ENCODE results near the gene SLC11A1.

Gene SLC11A1

GRCh38 chr2:218367415-218368149 lies 14.5 kb upstream of the SLC11A1 start:
- H3K9ac ChIP-seq (ENCODE audit: low read length): peak overlapping the region; percentile 61
- 0 out of 2 replicates have a peak, but pooled peaks cover 3% of the 10 kb centered on the region for H3K4me1 ChIP-seq (ENCODE audit: control insufficient read depth, insufficient read depth, low read length)
- H3K4me3 ChIP-seq (ENCODE audit: low read depth, low read length): peak overlapping the region; percentile 68
- H3K9me3 ChIP-seq (ENCODE audit: control insufficient read depth, insufficient read depth, low read depth, low read length): peaks cover 5% of the 10 kb centered on the region
- no peaks in the 10 kb centered on the region for H3K27me3 ChIP-seq (ENCODE audit: control insufficient read depth, insufficient read depth, low read length)
- H3K36me3 ChIP-seq (ENCODE audit: control insufficient read depth, insufficient read depth, low read length): no peaks in the 10 kb centered on the region
- no peak overlapping the region for H3K27ac ChIP-seq (ENCODE audit: low read depth, low read length)

- Histone ChIP-seq H3K4me1 (ENCODE audit: control insufficient read depth, insufficient read depth, low read length) (0 out of 2 replicates have a peak, but pooled peaks cover 3% of the 10 kb centered on the region), H3K36me3 (ENCODE audit: control insufficient read depth, insufficient read depth, low read length) (no peaks in the 10 kb centered on the region), H3K9ac (ENCODE audit: low read length) (peak overlapping the region; percentile 30), H3K27me3 (ENCODE audit: control insufficient read depth, insufficient read depth, low read length) (no peaks in the 10 kb centered on the region), H3K9me3 (ENCODE audit: control insufficient read depth, insufficient read depth, low read depth, low read length) (peaks cover 5% of the 10 kb centered on the region), H3K4me3 (ENCODE audit: low read depth, low read length) (peak overlapping the region; percentile 68), H3K27ac (ENCODE audit: low read depth, low read length) (no peak overlapping the region)
These were observed 13.9 kb upstream of the SLC11A1 start for GRCh38 chr2:218368150-218368528.

- Histone ChIP-seq H3K4me1 (ENCODE audit: control insufficient read depth, insufficient read depth, low read length) (0 out of 2 replicates have a peak, but pooled peaks cover 3% of the 10 kb centered on the region), H3K36me3 (ENCODE audit: control insufficient read depth, insufficient read depth, low read length) (no peaks in the 10 kb centered on the region), H3K27ac (ENCODE audit: low read depth, low read length) (no peak overlapping the region), H3K9ac (ENCODE audit: low read length) (no peak overlapping the region), H3K27me3 (ENCODE audit: control insufficient read depth, insufficient read depth, low read length) (no peaks in the 10 kb centered on the region), H3K4me3 (ENCODE audit: low read depth, low read length) (peak overlapping the region; percentile 39), H3K9me3 (ENCODE audit: control insufficient read depth, insufficient read depth, low read depth, low read length) (peaks cover 5% of the 10 kb centered on the region)
These were observed 13.4 kb upstream of the SLC11A1 start for GRCh38 chr2:218368621-218369153.

GRCh38 chr2:218369330-218369729 lies 12.7 kb upstream of the SLC11A1 start:
- no peak overlapping the region for H3K4me3 ChIP-seq (ENCODE audit: low read depth, low read length)
- 0 out of 2 replicates have a peak, but pooled peaks cover 3% of the 10 kb centered on the region for H3K4me1 ChIP-seq (ENCODE audit: control insufficient read depth, insufficient read depth, low read length)
- H3K27me3 ChIP-seq (ENCODE audit: control insufficient read depth, insufficient read depth, low read length): no peaks in the 10 kb centered on the region
- no peaks in the 10 kb centered on the region for H3K36me3 ChIP-seq (ENCODE audit: control insufficient read depth, insufficient read depth, low read length)
- no peak overlapping the region for H3K9ac ChIP-seq (ENCODE audit: low read length)
- H3K9me3 ChIP-seq (ENCODE audit: control insufficient read depth, insufficient read depth, low read depth, low read length): peaks cover 5% of the 10 kb centered on the region
- H3K27ac ChIP-seq (ENCODE audit: low read depth, low read length): no peak overlapping the region

GRCh38 chr2:218370410-218371063 lies 11.5 kb upstream of the SLC11A1 start:
- Histone ChIP-seq H3K9me3 (ENCODE audit: control insufficient read depth, insufficient read depth, low read depth, low read length) (peaks cover 5% of the 10 kb centered on the region), H3K27ac (ENCODE audit: low read depth, low read length) (no peak overlapping the region)

GRCh38 chr2:218371983-218372350 lies 10.1 kb upstream of the SLC11A1 start:
- Histone ChIP-seq H3K9me3 (ENCODE audit: control insufficient read depth, insufficient read depth, low read depth, low read length) (no peaks in the 10 kb centered on the region), H3K4me3 (ENCODE audit: low read depth, low read length) (no peak overlapping the region), H3K9ac (ENCODE audit: low read length) (no peak overlapping the region), H3K4me1 (ENCODE audit: control insufficient read depth, insufficient read depth, low read length) (0 out of 2 replicates have a peak, but pooled peaks cover 3% of the 10 kb centered on the region), H3K27me3 (ENCODE audit: control insufficient read depth, insufficient read depth, low read length) (no peaks in the 10 kb centered on the region), H3K36me3 (ENCODE audit: control insufficient read depth, insufficient read depth, low read length) (no peaks in the 10 kb centered on the region), H3K27ac (ENCODE audit: low read depth, low read length) (no peak overlapping the region)

More at GRCh38 chr2:218370410-218371063, 11.5 kb upstream of the SLC11A1 start:
- H3K36me3 ChIP-seq (ENCODE audit: control insufficient read depth, insufficient read depth, low read length): no peaks in the 10 kb centered on the region
- H3K27me3 ChIP-seq (ENCODE audit: control insufficient read depth, insufficient read depth, low read length): no peaks in the 10 kb centered on the region
- H3K4me3 ChIP-seq (ENCODE audit: low read depth, low read length): no peak overlapping the region
- H3K9ac ChIP-seq (ENCODE audit: low read length): no peak overlapping the region
- H3K4me1 ChIP-seq (ENCODE audit: control insufficient read depth, insufficient read depth, low read length): 0 out of 2 replicates have a peak, but pooled peaks cover 3% of the 10 kb centered on the region

- H3K27ac ChIP-seq (ENCODE audit: low read depth, low read length): no peak overlapping the region
- H3K9me3 ChIP-seq (ENCODE audit: control insufficient read depth, insufficient read depth, low read depth, low read length): no peaks in the 10 kb centered on the region
- H3K9ac ChIP-seq (ENCODE audit: low read length): no peak overlapping the region
- no peak overlapping the region for H3K4me3 ChIP-seq (ENCODE audit: low read depth, low read length)
- H3K36me3 ChIP-seq (ENCODE audit: control insufficient read depth, insufficient read depth, low read length): no peaks in the 10 kb centered on the region
- H3K27me3 ChIP-seq (ENCODE audit: control insufficient read depth, insufficient read depth, low read length): no peaks in the 10 kb centered on the region
- no peaks in the 10 kb centered on the region for H3K4me1 ChIP-seq (ENCODE audit: control insufficient read depth, insufficient read depth, low read length)
These were observed 7.3 kb upstream of the SLC11A1 start for GRCh38 chr2:218374795-218375194.

GRCh38 chr2:218375212-218375611 lies 6.9 kb upstream of the SLC11A1 start:
- Histone ChIP-seq H3K27ac (ENCODE audit: low read depth, low read length) (no peak overlapping the region), H3K36me3 (ENCODE audit: control insufficient read depth, insufficient read depth, low read length) (no peaks in the 10 kb centered on the region), H3K4me1 (ENCODE audit: control insufficient read depth, insufficient read depth, low read length) (no peaks in the 10 kb centered on the region), H3K9me3 (ENCODE audit: control insufficient read depth, insufficient read depth, low read depth, low read length) (no peaks in the 10 kb centered on the region), H3K4me3 (ENCODE audit: low read depth, low read length) (no peak overlapping the region), H3K27me3 (ENCODE audit: control insufficient read depth, insufficient read depth, low read length) (no peaks in the 10 kb centered on the region), H3K9ac (ENCODE audit: low read length) (no peak overlapping the region)

GRCh38 chr2:218378053-218378452 lies 4.0 kb upstream of the SLC11A1 start:
- Histone ChIP-seq H3K9ac (ENCODE audit: low read length) (no peak overlapping the region), H3K4me3 (ENCODE audit: low read depth, low read length) (no peak overlapping the region), H3K27me3 (ENCODE audit: control insufficient read depth, insufficient read depth, low read length) (peaks cover 7% of the 10 kb centered on the region; the same call in 1 of the 2 replicates), H3K4me1 (ENCODE audit: control insufficient read depth, insufficient read depth, low read length) (no peaks in the 10 kb centered on the region), H3K27ac (ENCODE audit: low read depth, low read length) (no peak overlapping the region), H3K9me3 (ENCODE audit: control insufficient read depth, insufficient read depth, low read depth, low read length) (no peaks in the 10 kb centered on the region), H3K36me3 (ENCODE audit: control insufficient read depth, insufficient read depth, low read length) (no peaks in the 10 kb centered on the region)

- H3K27me3 ChIP-seq (ENCODE audit: control insufficient read depth, insufficient read depth, low read length): peaks cover 33% of the 10 kb centered on the region
- no peak overlapping the region for H3K4me3 ChIP-seq (ENCODE audit: low read depth, low read length)
- no peaks in the 10 kb centered on the region for H3K36me3 ChIP-seq (ENCODE audit: control insufficient read depth, insufficient read depth, low read length)
- no peak overlapping the region for H3K9ac ChIP-seq (ENCODE audit: low read length)
- no peaks in the 10 kb centered on the region for H3K9me3 ChIP-seq (ENCODE audit: control insufficient read depth, insufficient read depth, low read depth, low read length)
- H3K27ac ChIP-seq (ENCODE audit: low read depth, low read length): no peak overlapping the region
- H3K4me1 ChIP-seq (ENCODE audit: control insufficient read depth, insufficient read depth, low read length): no peaks in the 10 kb centered on the region
These were observed 712 bp downstream of the SLC11A1 start for GRCh38 chr2:218382785-218383184.

- H3K9ac ChIP-seq (ENCODE audit: low read length): no peak overlapping the region
- no peak overlapping the region for H3K27ac ChIP-seq (ENCODE audit: low read depth, low read length)
- H3K27me3 ChIP-seq (ENCODE audit: control insufficient read depth, insufficient read depth, low read length): peaks cover 33% of the 10 kb centered on the region
- H3K36me3 ChIP-seq (ENCODE audit: control insufficient read depth, insufficient read depth, low read length): no peaks in the 10 kb centered on the region
- no peaks in the 10 kb centered on the region for H3K4me1 ChIP-seq (ENCODE audit: control insufficient read depth, insufficient read depth, low read length)
- H3K9me3 ChIP-seq (ENCODE audit: control insufficient read depth, insufficient read depth, low read depth, low read length): no peaks in the 10 kb centered on the region
- H3K4me3 ChIP-seq (ENCODE audit: low read depth, low read length): no peak overlapping the region
These were observed 1.9 kb downstream of the SLC11A1 start for GRCh38 chr2:218383892-218384519.
